Islet of Langerhans (tissue), 1 donor: ENCODE measurements around the gene DAPP1.

ENCODE experiments used
- FAIRE-seq: peaks from one replicate; lab custom pipeline; 2011; peaks lifted over from hg19 to GRCh38; lab: Jason Lieb, UNC

The DAPP1 gene

GRCh38 chr4:99917575-99917974 lies 100.9 kb downstream of the DAPP1 start:
- no peak for FAIRE-seq

DNA sequence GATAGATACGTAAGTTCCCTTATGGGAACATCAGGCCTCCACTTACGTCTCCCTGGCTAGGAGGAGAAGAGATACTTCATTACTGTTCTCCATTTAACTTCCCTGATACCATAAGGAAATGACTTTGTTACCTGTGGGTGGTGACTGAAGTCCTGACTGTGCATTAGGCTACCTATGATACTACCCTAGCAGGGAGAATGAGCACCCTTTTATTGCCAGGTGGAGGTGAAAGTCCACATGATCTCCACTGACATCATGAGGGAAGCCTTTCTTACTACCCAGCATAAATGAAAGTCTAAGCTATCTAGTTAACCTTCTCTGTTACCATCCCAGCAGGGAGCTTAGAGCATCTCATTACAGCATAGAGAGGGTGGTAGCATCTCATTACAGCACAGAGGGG lies 102.0 kb downstream of the DAPP1 start:
- no peak for FAIRE-seq
